Posterior vena cava (tissue), 2 donors: ENCODE measurements around the gene NACC1. TPM values are rescaled to one million over a fixed set of nuclear protein-coding genes. Genes with fewer than 3 reads are reported as not detected.
"Not testable (repeated sequence)": the region's sequence is repeated elsewhere in the genome, so short reads cannot be mapped to it uniquely, and the experiment has no call there.

Experiments used
- DNase-seq: peaks from one replicate; pipeline ENCODE4 v3.0.0-alpha.2; 2020; ENCODE audit warnings: low spot score
- intact Hi-C, 2 donors: fragments of 100-400 bp; cut with DNase I; formaldehyde crosslinking; loops; one replicate each; pipeline versions ENCODE4 v1.14.1 to v1.14.2; 2022 to 2023
- total RNA-seq, 2 donors: library from RNA; stranded (reverse); fragmentation: NEBNext Ultra II Directional; extraction: Animal tissue kit (Norgen Biotek cat#: 25700); gene quantifications; one replicate each; pipeline ENCODE4 v1.2.1, GENCODE V29; 2021
- donor health status: DM: yes; HTN: yes; CAD: no.
- donor health status: DM: yes; HTN: yes; CAD: no.

Gene NACC1
- total RNA-seq, 2 donors from 2014 or later, result 37.6 to 39.7 TPM

- intact Hi-C loops, result no loop called here
- DNase-seq, result no peak
These were observed 58.3 kb downstream of the NACC1 start for GRCh38 chr19:13176345-13176744.

- DNase-seq, intact Hi-C loops: not testable (repeated sequence)
These were observed 59.5 kb downstream of the NACC1 start for GRCh38 chr19:13177584-13177983.

GRCh38 chr19:13178291-13178690, 60.2 kb downstream of the NACC1 start:
- intact Hi-C loops, DNase-seq: not testable (repeated sequence)

- intact Hi-C loops, result no loop called here
- DNase-seq, result peak; percentile 88
These were observed 63.8 kb downstream of the NACC1 start for GRCh38 chr19:13181747-13182388.

GRCh38 chr19:13184926-13185325, 66.9 kb downstream of the NACC1 start:
- DNase-seq, intact Hi-C loops: not testable (repeated sequence)

GRCh38 chr19:13185763-13186657, 67.9 kb downstream of the NACC1 start:
- DNase-seq, intact Hi-C loops: not testable (repeated sequence)

- intact Hi-C loops, DNase-seq: not testable (repeated sequence)
These were observed 68.6 kb downstream of the NACC1 start for GRCh38 chr19:13186688-13187087.

GRCh38 chr19:13187419-13187818, 69.4 kb downstream of the NACC1 start:
- intact Hi-C loops, result no loop called here
- no peak for DNase-seq

GRCh38 chr19:13189600-13189999, 71.5 kb downstream of the NACC1 start:
- intact Hi-C loops, result no loop called here
- no peak for DNase-seq

Other genes starting within 250 kb of the NACC1 start
- 10 to 100 TPM; 20.2 to 31.8 TPM for gene DNASE2, start 236.8 kb upstream of the NACC1 start, total RNA-seq
- gene KLF1, start 231.1 kb upstream of the NACC1 start, total RNA-seq, result under 1 TPM in 1 of 2 donors, not detected in 1; 0.33 TPM
- 10 to 100 TPM in 1 of 2 donors, 1 to 10 TPM in 1; 8.5 to 14.6 TPM for gene GCDH, start 227.1 kb upstream of the NACC1 start, total RNA-seq
- gene SYCE2, start 199.0 kb upstream of the NACC1 start, total RNA-seq, result not detected
- gene FARSA, start 184.6 kb upstream of the NACC1 start, total RNA-seq, result 10 to 100 TPM; 30.8 to 31.1 TPM
- 100 to 1,000 TPM; 629 to 855 TPM for gene CALR, start 179.7 kb upstream of the NACC1 start, total RNA-seq
- gene RAD23A, start 172.4 kb upstream of the NACC1 start, total RNA-seq, result 100 to 1,000 TPM in 1 of 2 donors, 10 to 100 TPM in 1; 90.9 to 124 TPM
- 10 to 100 TPM; 18.1 to 20.7 TPM for gene GADD45GIP1, start 161.0 kb upstream of the NACC1 start, total RNA-seq
- not detected for gene DAND5, start 148.7 kb upstream of the NACC1 start, total RNA-seq
- 100 to 1,000 TPM; 242 to 327 TPM for gene NFIX, start 122.8 kb upstream of the NACC1 start, total RNA-seq
- gene LYL1, start 15.4 kb upstream of the NACC1 start, total RNA-seq, result 10 to 100 TPM in 1 of 2 donors, 1 to 10 TPM in 1; 9.8 to 13.0 TPM
- 10 to 100 TPM; 21.9 to 24.1 TPM for gene TRMT1, start 1.5 kb upstream of the NACC1 start, total RNA-seq
- 10 to 100 TPM; 31.4 to 39.0 TPM for gene STX10, start 32.1 kb downstream of the NACC1 start, total RNA-seq
- 100 to 1,000 TPM in 1 of 2 donors, 10 to 100 TPM in 1; 73.1 to 130 TPM for gene IER2, start 32.1 kb downstream of the NACC1 start, total RNA-seq